K562 (cell line): ENCODE data around the gene ENC1. TPM values are rescaled to one million over a fixed set of nuclear protein-coding genes. Genes with fewer than 3 reads are reported as not detected.

Experiments
- ATAC-seq: fragments of 200-7000 bp; cut with Tn5 transposase; 3 replicates; pipeline ENCODE4 v1.9.1; 2020; ENCODE audit warnings: moderate library complexity
- BruUV-seq: library from RNA; stranded (reverse); fragments of 400-500 nt; replicated peaks from 2 replicates; lab custom pipeline; 2021; lab: Mats Ljungman, UMichigan
- CTCF ChIA-PET: fragments of 300-600 bp; formaldehyde crosslinking; extraction: SDS; loops from one replicate; lab custom pipeline; 2021; ENCODE audit warnings: low intra/inter-chr PET ratio; lab: Yijun Ruan, JAX
- POLR2A ChIA-PET: fragments of 300-600, 350-650 bp; sonication (Branson Sonifier 250); formaldehyde crosslinking; extraction: SDS; loops from one replicate; lab custom pipeline; 2021; ENCODE audit warnings: antibody characterized with exemption, inconsistent platforms; lab: Yijun Ruan, JAX
- DNase-seq, 4 experiments: peaks; one replicate each; pipeline versions ENCODE4 v3.0.0 to v3.0.0-alpha.2; 2011 to 2018; ENCODE audit warnings: low spot score in 3 of 4, mixed read lengths in 3 of 4; ENCODE audit errors: extremely low read depth in 1 of 4
- FAIRE-seq: peaks from 2 replicates; lab custom pipeline; 2011; peaks lifted over from hg19 to GRCh38; lab: Jason Lieb, UNC
- H2AFZ ChIP-seq: 2 replicates; pipeline ENCODE4 v1.6.0; 2011; ENCODE audit warnings: low read depth, low read length, control low read depth, inconsistent platforms
- H3K27ac ChIP-seq: fragments of 200-600 bp; 3 replicates; pipeline ENCODE4 v1.8.0; 2011; ENCODE audit warnings: low read depth, mild to moderate bottlenecking, control low read depth, inconsistent platforms, low read length, moderate library complexity, mixed read lengths; ENCODE audit errors: extremely low read depth
- H3K27me3 ChIP-seq, 2 experiments: fragments of 300-600 bp in 1 of 2; 2 replicates in 1 of 2; 3 replicates in 1 of 2; pipeline versions ENCODE4 v1.6.0 to v1.8.0; 2011; ENCODE audit warnings: inconsistent platforms in 2 of 2, low read length in 2 of 2, mild to moderate bottlenecking in 1 of 2, mixed read lengths in 1 of 2, moderate library complexity in 1 of 2; ENCODE audit not compliant: control insufficient read depth in 2 of 2, insufficient read depth in 2 of 2
- H3K36me3 ChIP-seq: fragments of 300-600 bp; 3 replicates; pipeline ENCODE4 v1.8.0; 2011; ENCODE audit warnings: mild to moderate bottlenecking, low read length, inconsistent platforms; ENCODE audit not compliant: control insufficient read depth, insufficient read depth
- H3K4me1 ChIP-seq, 2 experiments: fragments of 200-600 bp in 1 of 2; replicated peaks in 1 of 2; 2 replicates in 1 of 2; 3 replicates in 1 of 2; pipeline versions ENCODE4 v1.5.1 to v1.8.0; 2011; ENCODE audit warnings: inconsistent platforms in 2 of 2, low read length in 2 of 2, mild to moderate bottlenecking in 1 of 2, mixed read lengths in 1 of 2, moderate library complexity in 1 of 2; ENCODE audit not compliant: control insufficient read depth in 2 of 2, insufficient read depth in 2 of 2
- H3K4me2 ChIP-seq: 2 replicates; pipeline ENCODE4 v1.6.1; 2011; ENCODE audit warnings: low read length, control low read depth, inconsistent platforms, mixed read lengths; ENCODE audit not compliant: insufficient read depth
- H3K4me3 ChIP-seq: fragments of 200-600 bp; sonication (generic), shearing (Covaris generic); 2 replicates; pipeline ENCODE4 v1.5.1; 2016; ENCODE audit warnings: control low read depth, inconsistent platforms
- H3K79me2 ChIP-seq: fragments of 200-600 bp; 3 replicates; pipeline ENCODE4 v1.8.0; 2011; ENCODE audit warnings: low read length, inconsistent platforms; ENCODE audit not compliant: control insufficient read depth, insufficient read depth
- H3K9ac ChIP-seq, 2 experiments: 2 replicates each; pipeline versions ENCODE4 v1.6.0 to v1.6.1; 2011; ENCODE audit warnings: low read depth in 2 of 2, low read length in 2 of 2, control low read depth in 1 of 2, inconsistent platforms in 1 of 2, mild to moderate bottlenecking in 1 of 2, mixed read lengths in 1 of 2; ENCODE audit not compliant: insufficient read depth in 1 of 2
- H3K9me1 ChIP-seq: one replicate; pipeline ENCODE4 v1.6.0; 2011; ENCODE audit warnings: inconsistent platforms, mild to moderate bottlenecking, low read length, moderate library complexity; ENCODE audit not compliant: control insufficient read depth, insufficient read depth
- H3K9me3 ChIP-seq: replicated peaks from 2 replicates; pipeline ENCODE4 v1.5.1; 2011; ENCODE audit warnings: low read depth, low read length, inconsistent platforms; ENCODE audit not compliant: control insufficient read depth, insufficient read depth
- H4K20me1 ChIP-seq: replicated peaks from 2 replicates; pipeline ENCODE4 v1.6.1; 2011; ENCODE audit warnings: low read length, inconsistent platforms, mixed read lengths; ENCODE audit not compliant: control insufficient read depth, insufficient read depth
- CBFA2T3 ChIP-seq: fragments of 450-650 bp; IDR thresholded peaks from 2 replicates; pipeline ENCODE4 v1.6.1; 2017
- EP300 ChIP-seq: IDR thresholded peaks from 2 replicates; pipeline ENCODE4 v1.6.1; 2012; ENCODE audit warnings: low read length, improper control_type of control experiment
- GABPA ChIP-seq: fragments of 200-800 bp; sonication (Bioruptor generic); conservative IDR thresholded peaks from 2 replicates; pipeline ENCODE4 v1.6.1; 2016; ENCODE audit warnings: low read depth, missing genetic modification characterization, missing compliant biosample characterization
- HMBOX1 ChIP-seq: sonication (generic); IDR thresholded peaks from 2 replicates; pipeline ENCODE4 v1.6.1; 2016
- HOXB6 ChIP-seq: fragments of 250-450 bp; sonication (Bioruptor Pico); IDR thresholded peaks from 2 replicates; pipeline ENCODE4 v1.5.1; 2022; ENCODE audit warnings: mild to moderate bottlenecking, borderline replicate concordance
- HSF4 ChIP-seq: fragments of 250-450 bp; sonication (Bioruptor Pico); IDR thresholded peaks from 2 replicates; pipeline ENCODE4 v2.1.2; 2022; ENCODE audit warnings: mild to moderate bottlenecking, moderate library complexity, borderline replicate concordance
- JUNB ChIP-seq: fragments of 450-650 bp; formaldehyde crosslinking; conservative IDR thresholded peaks from 2 replicates; pipeline ENCODE4 v1.4.0; 2020; ENCODE audit warnings: mild to moderate bottlenecking
- NFXL1 ChIP-seq: fragments of 450-650 bp; formaldehyde crosslinking; IDR thresholded peaks from 2 replicates; pipeline ENCODE4 v1.4.0; 2021; ENCODE audit warnings: mild to moderate bottlenecking
- PHB2 ChIP-seq: fragments of 450-650 bp; IDR thresholded peaks from 2 replicates; pipeline ENCODE4 v1.6.1; 2017; ENCODE audit warnings: low read depth
- RAD21 ChIP-seq, 2 experiments: fragments of 250-450 bp in 1 of 2; fragments of 450-650 bp in 1 of 2; sonication (Bioruptor Pico) in 1 of 2; formaldehyde crosslinking in 1 of 2; IDR thresholded peaks in 1 of 2; conservative IDR thresholded peaks in 1 of 2; 2 replicates each; pipeline versions ENCODE4 v1.4.0 to v1.8.0; 2020 to 2022; ENCODE audit warnings: mild to moderate bottlenecking in 2 of 2, moderate library complexity in 1 of 2
- TFAM ChIP-seq: fragments of 250-450 bp; sonication (Bioruptor Pico); conservative IDR thresholded peaks from 2 replicates; pipeline ENCODE4 v1.5.0; 2021; ENCODE audit warnings: mild to moderate bottlenecking, moderate library complexity
- ZBTB11 ChIP-seq, 3 experiments: fragments of 200-800 bp in 1 of 3; fragments of 250-450 bp in 1 of 3; fragments of 450-650 bp in 1 of 3; sonication (Bioruptor Pico) in 1 of 3; sonication (Bioruptor generic) in 1 of 3; formaldehyde crosslinking in 1 of 3; IDR thresholded peaks; 2 replicates each; pipeline versions ENCODE4 v1.6.1 to v1.8.0; 2016 to 2022; ENCODE audit warnings: mild to moderate bottlenecking in 2 of 3, missing genetic modification characterization in 2 of 3, missing compliant biosample characterization in 1 of 3, moderate library complexity in 1 of 3
- ZNF12 ChIP-seq: sonication (generic); formaldehyde crosslinking; IDR thresholded peaks from 2 replicates; pipeline ENCODE4 v1.4.0; 2020; ENCODE audit warnings: mild to moderate bottlenecking, missing genetic modification reagents
- ZNF445 ChIP-seq: fragments of 250-450 bp; sonication (Bioruptor Pico); IDR thresholded peaks from 2 replicates; pipeline ENCODE4 v1.4.0; 2020; ENCODE audit warnings: low read depth, mild to moderate bottlenecking, moderate library complexity
- ZNF766 ChIP-seq: fragments of 200-800 bp; sonication (Bioruptor generic); conservative IDR thresholded peaks from 2 replicates; pipeline ENCODE4 v1.6.1; 2016; ENCODE audit warnings: missing genetic modification characterization, missing compliant biosample characterization
- WGBS: fragments of 100-300 bp; shearing (Covaris generic); methylation state at CpG from one replicate; pipeline ENCODE4 v1.1.6; 2016; ENCODE audit warnings: low coverage, mixed read lengths; ENCODE audit not compliant: insufficient coverage; ENCODE audit errors: missing lambda C conversion rate; 5-methylcytosine and 5-hydroxymethylcytosine counted together
- in situ Hi-C: fragments of 300-500 bp; cut with MboI; formaldehyde crosslinking; loops from 4 replicates; pipeline ENCODE4 v1.15.0; 2018; ENCODE audit warnings: inconsistent platforms, mixed read lengths
- intact Hi-C: fragments of 100-400 bp; cut with micrococcal nuclease; formaldehyde crosslinking; loops from 2 replicates; pipeline ENCODE4 v1.14.2; 2022
- polyA plus RNA-seq, 8 experiments: library from polyadenylated mRNA; depleted of rRNA in 4 of 8; stranded (reverse) in 5 of 8; unstranded in 3 of 8; fragments of >200 nt; fragmentation: Nextera tagmentation in 2 of 8; fragmentation: Illumina TruSeq in 1 of 8; extraction: Ambion mirVana in 2 of 8; extraction: Trizol in 1 of 8; gene quantifications; 2 replicates each; pipeline versions ENCODE4 v1.2.1 to v1.2.3, GENCODE V29; 2011 to 2014; ENCODE audit warnings: inconsistent platforms in 1 of 8, missing spikeins in 1 of 8
- total RNA-seq, 7 experiments: library from RNA; depleted of rRNA in 6 of 7; stranded (reverse); fragments of >200 nt in 6 of 7; fragmentation: Illumina TruSeq in 2 of 7; extraction: Trizol in 2 of 7; gene quantifications; 2 replicates each; pipeline versions ENCODE4 v1.2.1 to v1.2.3, GENCODE V29; 2011 to 2021; ENCODE audit warnings: low replicate concordance in 1 of 7
- TF ChIP-seq, protein P1 (sequence below): fragments of 250-450 bp; sonication (Bioruptor Pico); IDR thresholded peaks from 2 replicates; pipeline ENCODE4 v1.8.0; 2021; ENCODE audit warnings: moderate library complexity, mild to moderate bottlenecking, inconsistent platforms

The ENC1 gene
- total and polyA plus RNA-seq, 9 of the 15 experiments (the other 6 are each of a cell fraction or from before 2014, with no cell fraction given), result 0.17 to 3.2 (median 0.97) TPM

DNA sequence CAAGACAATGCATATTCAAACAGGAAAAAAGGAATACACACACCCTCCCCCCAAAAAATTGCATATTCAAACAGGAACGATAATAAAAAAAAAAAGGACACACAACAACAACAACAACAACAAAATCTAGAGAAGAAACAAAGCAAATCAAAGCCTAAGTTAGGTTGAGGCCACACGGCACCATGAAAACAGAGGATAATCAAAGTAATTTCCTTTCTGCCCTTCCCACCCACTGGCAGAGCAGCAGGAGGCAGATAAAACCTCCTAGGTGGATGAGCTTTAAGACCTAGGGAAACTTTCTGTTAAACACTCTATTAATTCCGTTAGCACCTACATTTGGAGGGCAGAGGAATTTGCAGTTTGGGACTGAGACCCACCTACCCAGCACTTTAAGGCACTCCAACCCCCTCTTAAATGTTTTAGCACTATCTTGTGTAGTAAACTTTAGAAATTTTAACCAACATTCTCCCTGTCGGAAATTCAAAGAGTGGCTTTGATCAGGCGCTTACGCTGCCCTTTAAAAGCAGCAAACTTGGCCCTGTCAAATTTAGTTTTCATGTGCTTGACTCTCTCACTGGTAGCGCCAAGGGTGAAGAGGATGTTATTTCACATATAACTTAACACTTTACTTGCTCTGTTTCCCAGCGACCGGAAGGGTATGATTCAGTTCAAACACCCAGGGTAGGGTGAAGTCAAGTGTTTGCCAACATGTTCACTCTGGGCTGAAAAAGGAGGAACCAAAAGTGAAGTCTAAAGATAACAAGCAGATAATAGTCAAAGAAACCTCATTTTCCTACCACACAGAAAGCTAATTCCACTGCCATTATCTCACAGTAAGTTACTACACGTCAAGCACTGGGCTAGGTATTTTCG is 9.2 kb downstream of the ENC1 start:
- Histone ChIP-seq H3K9me3 (no peaks in the 10 kb centered on the region), H3K36me3 (no peaks in the 10 kb centered on the region), H3K9ac (no peak overlapping the region), H3K4me2 (peak overlapping the region; percentile 23; the same call in 1 of the 2 replicates), H4K20me1 (no peaks in the 10 kb centered on the region), H3K27ac (no peak overlapping the region), H3K4me3 (no peak overlapping the region), H3K9me1 (no peaks in the 10 kb centered on the region), H3K27me3 (peaks cover 4 to 15% of the 10 kb centered on the region in 2 experiments; a peak in 3 of 5 replicates), H3K4me1 (peaks cover 3 to 11% of the 10 kb centered on the region in 2 experiments; a peak in 2 of 5 replicates), H3K79me2 (no peaks in the 10 kb centered on the region), H2AFZ (no peak overlapping the region)
- POLR2A ChIA-PET, result no interaction called here
- intact Hi-C loops (no loop called here), in situ Hi-C loops (loop anchor here (25.0 kb wide), 1 partner anchor 594 kb away; no protein-coding TSS in a partner anchor)
- BruUV-seq, result no TSS peak
- 36% methylated on average over 11 of the region's 11 CpGs for WGBS
- FAIRE-seq (peak; percentile 68), ATAC-seq (no peak), DNase-seq (peak in 1 of 4 experiments; percentile 24)
- CTCF ChIA-PET, result no interaction called here
- no peak for TF ChIP-seq HOXB6 (CRISPR knock-in tag)
- no peak for TF ChIP-seq JUNB (CRISPR knock-in tag)
- no peak for TF ChIP-seq CBFA2T3
- TF ChIP-seq ZNF445 (CRISPR knock-in tag), result no peak
- no peak for TF ChIP-seq HSF4 (CRISPR knock-in tag)
- no peak for TF ChIP-seq TFAM (CRISPR knock-in tag)
- peak; percentile 100 for TF ChIP-seq ZNF766 (CRISPR knock-in tag)
- no peak for TF ChIP-seq ZNF12
- 0 out of 2 replicates have a peak, but pooled peaks have one; percentile 15 for TF ChIP-seq GABPA (tag)
- TF ChIP-seq RAD21 (CRISPR knock-in tag; conservative IDR thresholded peaks at IDR 0.05 in 1 of 2, IDR thresholded peaks at IDR 0.05 in 1 of 2), result 0 out of 4 replicates have a peak, but pooled peaks of 1 of the 2 experiments have one; percentile 3
- TF ChIP-seq ZBTB11 (CRISPR knock-in tag; IDR thresholded peaks at IDR 0.05), result no peak
- TF ChIP-seq HMBOX1, result peak; percentile 81
- TF ChIP-seq NFXL1 (CRISPR knock-in tag), result no peak
- TF ChIP-seq EP300, result no peak
- no peak for TF ChIP-seq PHB2
- TF ChIP-seq, protein P1, sequence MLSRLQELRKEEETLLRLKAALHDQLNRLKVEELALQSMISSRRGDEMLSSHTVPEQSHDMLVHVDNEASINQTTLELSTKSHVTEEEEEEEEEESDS (CRISPR knock-in tag), result no peak
